ENCODE measurements around the gene KIAA1328. TPM values are rescaled to one million over a fixed set of nuclear protein-coding genes. Genes with fewer than 3 reads are reported as not detected.

The KIAA1328 gene
- total RNA-seq, 1 donor = 8.7 TPM

DNA sequence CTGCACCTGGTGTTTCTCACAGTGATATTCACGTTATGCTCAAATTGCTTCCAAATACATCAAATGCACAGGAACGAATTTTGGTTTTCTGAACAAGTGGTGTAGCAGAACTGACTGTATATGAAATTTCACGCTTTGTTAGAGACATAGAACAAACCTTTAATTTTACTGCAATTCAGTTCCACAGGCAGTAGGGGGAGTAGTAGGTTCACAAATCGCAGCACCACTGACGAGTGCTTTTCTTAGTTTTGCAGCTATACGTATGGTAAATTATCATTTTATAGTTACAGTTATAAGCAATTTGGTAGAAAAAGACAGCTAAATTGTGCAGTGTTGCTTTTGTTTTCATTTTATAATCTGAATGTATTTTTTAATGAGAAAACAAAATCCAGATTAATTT is 113.3 kb downstream of the KIAA1328 start:
- Histone ChIP-seq H4K20me1 (ENCODE audit: insufficient read depth, low read length) (peaks cover 2% of the 10 kb centered on the region), H3K9me3 (ENCODE audit: low read depth, low read length) (no peaks in the 10 kb centered on the region), H3K4me1 (ENCODE audit: insufficient read depth, low read length) (no peaks in the 10 kb centered on the region), H2AFZ (ENCODE audit: low read length) (no peak overlapping the region), H3K4me3 (ENCODE audit: insufficient read depth, low read length) (no peak overlapping the region), H3K79me2 (ENCODE audit: insufficient read depth, low read length) (no peaks in the 10 kb centered on the region), H3K4me2 (ENCODE audit: insufficient read depth, low read length) (no peak overlapping the region), H3K36me3 (ENCODE audit: insufficient read depth, low read length) (no peaks in the 10 kb centered on the region), H3K27me3 (ENCODE audit: insufficient read depth, low read length) (no peaks in the 10 kb centered on the region), H3K27ac (ENCODE audit: low read depth, low read length) (no peak overlapping the region)
- TF ChIP-seq, protein P1, sequence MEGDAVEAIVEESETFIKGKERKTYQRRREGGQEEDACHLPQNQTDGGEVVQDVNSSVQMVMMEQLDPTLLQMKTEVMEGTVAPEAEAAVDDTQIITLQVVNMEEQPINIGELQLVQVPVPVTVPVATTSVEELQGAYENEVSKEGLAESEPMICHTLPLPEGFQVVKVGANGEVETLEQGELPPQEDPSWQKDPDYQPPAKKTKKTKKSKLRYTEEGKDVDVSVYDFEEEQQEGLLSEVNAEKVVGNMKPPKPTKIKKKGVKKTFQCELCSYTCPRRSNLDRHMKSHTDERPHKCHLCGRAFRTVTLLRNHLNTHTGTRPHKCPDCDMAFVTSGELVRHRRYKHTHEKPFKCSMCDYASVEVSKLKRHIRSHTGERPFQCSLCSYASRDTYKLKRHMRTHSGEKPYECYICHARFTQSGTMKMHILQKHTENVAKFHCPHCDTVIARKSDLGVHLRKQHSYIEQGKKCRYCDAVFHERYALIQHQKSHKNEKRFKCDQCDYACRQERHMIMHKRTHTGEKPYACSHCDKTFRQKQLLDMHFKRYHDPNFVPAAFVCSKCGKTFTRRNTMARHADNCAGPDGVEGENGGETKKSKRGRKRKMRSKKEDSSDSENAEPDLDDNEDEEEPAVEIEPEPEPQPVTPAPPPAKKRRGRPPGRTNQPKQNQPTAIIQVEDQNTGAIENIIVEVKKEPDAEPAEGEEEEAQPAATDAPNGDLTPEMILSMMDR (IDR thresholded peaks at IDR 0.05; ENCODE audit: extremely low read depth, low read depth, low read length) = peak; percentile 65
- DNase-seq (ENCODE audit: insufficient read length, low spot score, missing footprints) = no peak

DNA sequence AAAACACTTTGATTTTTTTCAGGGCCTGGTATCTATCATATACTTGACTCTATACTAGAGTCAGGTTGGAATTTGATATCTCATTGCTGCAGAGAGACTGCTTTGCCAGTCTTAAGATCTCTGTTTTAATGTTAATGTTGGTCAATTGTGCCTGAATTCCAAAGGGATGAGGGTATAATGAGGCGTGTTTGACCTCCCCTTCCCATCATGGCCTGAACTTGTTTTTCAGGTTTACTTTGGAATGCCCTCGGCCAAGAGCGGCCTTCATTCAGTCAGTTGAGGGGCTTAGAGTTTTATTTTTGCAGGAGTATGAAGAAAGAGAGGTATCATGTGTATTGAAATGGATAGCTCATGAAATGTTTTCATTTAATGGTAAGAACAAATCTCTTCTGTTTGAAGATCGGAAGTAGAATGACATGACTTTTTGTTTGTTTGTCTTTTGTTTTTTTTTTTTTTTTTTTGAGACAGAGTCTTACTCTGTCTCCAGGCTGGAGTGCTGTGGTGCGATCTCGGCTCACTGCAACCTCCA is 119.0 kb downstream of the KIAA1328 start:
- Histone ChIP-seq H4K20me1 (ENCODE audit: insufficient read depth, low read length) (no peaks in the 10 kb centered on the region), H3K4me3 (ENCODE audit: insufficient read depth, low read length) (no peak overlapping the region), H3K4me1 (ENCODE audit: insufficient read depth, low read length) (no peaks in the 10 kb centered on the region), H3K36me3 (ENCODE audit: insufficient read depth, low read length) (no peaks in the 10 kb centered on the region), H2AFZ (ENCODE audit: low read length) (no peak overlapping the region), H3K9me3 (ENCODE audit: low read depth, low read length) (no peaks in the 10 kb centered on the region), H3K79me2 (ENCODE audit: insufficient read depth, low read length) (no peaks in the 10 kb centered on the region), H3K27me3 (ENCODE audit: insufficient read depth, low read length) (no peaks in the 10 kb centered on the region), H3K27ac (ENCODE audit: low read depth, low read length) (no peak overlapping the region), H3K4me2 (ENCODE audit: insufficient read depth, low read length) (no peak overlapping the region)
- no peak for DNase-seq (ENCODE audit: insufficient read length, low spot score, missing footprints)
- TF ChIP-seq, protein P1 (IDR thresholded peaks at IDR 0.05; ENCODE audit: extremely low read depth, low read depth, low read length) = no peak

DNA sequence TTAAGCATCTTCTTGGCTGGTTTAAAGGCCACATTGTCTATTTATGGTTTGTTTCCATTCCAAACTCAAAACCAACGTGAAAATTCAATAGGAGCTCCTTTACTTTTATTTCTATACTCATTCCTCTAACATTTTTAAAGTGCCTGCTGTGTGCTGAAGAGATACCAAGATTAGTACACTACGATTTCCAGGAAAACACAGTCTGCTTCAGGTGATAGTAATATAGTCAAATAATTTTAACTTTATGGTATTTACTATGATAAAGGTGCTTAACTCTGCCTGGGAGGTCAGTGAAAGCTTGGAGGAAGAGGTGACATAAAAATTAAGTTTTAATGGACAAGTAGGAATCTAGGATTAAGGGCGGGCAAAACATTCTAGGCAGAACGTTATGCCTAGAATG is 121.4 kb downstream of the KIAA1328 start:
- no peaks in the 10 kb centered on the region for H3K36me3 ChIP-seq (ENCODE audit: insufficient read depth, low read length)
- H3K4me2 ChIP-seq (ENCODE audit: insufficient read depth, low read length) = no peak overlapping the region
- TF ChIP-seq, protein P1 (IDR thresholded peaks at IDR 0.05; ENCODE audit: extremely low read depth, low read depth, low read length) = no peak
- H3K27me3 ChIP-seq (ENCODE audit: insufficient read depth, low read length) = no peaks in the 10 kb centered on the region
- no peaks in the 10 kb centered on the region for H3K9me3 ChIP-seq (ENCODE audit: low read depth, low read length)
- H2AFZ ChIP-seq (ENCODE audit: low read length) = no peak overlapping the region
- H3K27ac ChIP-seq (ENCODE audit: low read depth, low read length) = no peak overlapping the region
- DNase-seq (ENCODE audit: insufficient read length, low spot score, missing footprints) = no peak
- no peaks in the 10 kb centered on the region for H3K4me1 ChIP-seq (ENCODE audit: insufficient read depth, low read length)
- no peaks in the 10 kb centered on the region for H3K79me2 ChIP-seq (ENCODE audit: insufficient read depth, low read length)
- H3K4me3 ChIP-seq (ENCODE audit: insufficient read depth, low read length) = no peak overlapping the region
- H4K20me1 ChIP-seq (ENCODE audit: insufficient read depth, low read length) = no peaks in the 10 kb centered on the region

DNA sequence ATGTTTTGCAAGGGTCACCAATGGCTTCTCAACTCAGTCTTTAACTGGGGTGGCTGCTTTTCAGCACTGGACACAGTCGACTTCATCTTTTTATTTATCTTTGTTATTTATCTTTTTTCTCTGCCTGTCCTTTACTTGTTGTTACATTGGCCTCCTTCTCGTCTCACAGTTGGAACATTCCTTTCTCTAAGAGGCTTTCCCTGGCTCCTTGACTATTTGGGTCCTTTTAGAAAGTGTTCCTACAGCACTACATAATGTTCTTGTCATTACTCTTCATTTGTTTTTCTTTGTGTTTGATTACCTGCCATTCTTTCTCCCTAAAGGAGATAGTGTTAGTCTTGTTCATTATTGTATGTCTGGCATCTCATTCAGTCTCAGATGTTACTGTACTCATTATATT is 122.0 kb downstream of the KIAA1328 start:
- H4K20me1 ChIP-seq (ENCODE audit: insufficient read depth, low read length) = no peaks in the 10 kb centered on the region
- H3K27me3 ChIP-seq (ENCODE audit: insufficient read depth, low read length) = no peaks in the 10 kb centered on the region
- no peaks in the 10 kb centered on the region for H3K79me2 ChIP-seq (ENCODE audit: insufficient read depth, low read length)
- no peaks in the 10 kb centered on the region for H3K36me3 ChIP-seq (ENCODE audit: insufficient read depth, low read length)
- no peak overlapping the region for H3K4me3 ChIP-seq (ENCODE audit: insufficient read depth, low read length)
- no peak for DNase-seq (ENCODE audit: insufficient read length, low spot score, missing footprints)
- H2AFZ ChIP-seq (ENCODE audit: low read length) = no peak overlapping the region
- no peaks in the 10 kb centered on the region for H3K4me1 ChIP-seq (ENCODE audit: insufficient read depth, low read length)
- H3K9me3 ChIP-seq (ENCODE audit: low read depth, low read length) = no peaks in the 10 kb centered on the region
- no peak overlapping the region for H3K4me2 ChIP-seq (ENCODE audit: insufficient read depth, low read length)
- no peak overlapping the region for H3K27ac ChIP-seq (ENCODE audit: low read depth, low read length)
- TF ChIP-seq, protein P1 (IDR thresholded peaks at IDR 0.05; ENCODE audit: extremely low read depth, low read depth, low read length) = no peak

All from osteoblast (primary cell).